Activated effector memory CD4-positive, alpha-beta T cell treated with anti-CD3 and anti-CD28 coated beads, Interleukin-2, amount 50 U/mL, for 16 hours (primary cell): ENCODE measurements around the gene MFAP5.

Experiments
- DNase-seq: peaks from one replicate; pipeline ENCODE4 v3.0.0-alpha.2; 2020

The MFAP5 gene

GRCh38 chr12:8662593-8662992, at the start of gene MFAP5:
MFAP5 (minus strand) TSS chr12:8662826; CDS start chr12:8662104, 722 bp downstream.
- DNase-seq, result no peak

GRCh38 chr12:8709124-8709830, 46.7 kb upstream of the MFAP5 start:
- DNase-seq, result no peak

GRCh38 chr12:8702159-8702558, 39.5 kb upstream of the MFAP5 start:
- no peak for DNase-seq

- no peak for DNase-seq
Measured at GRCh38 chr12:8701046-8701660, 38.5 kb upstream of the MFAP5 start.

DNA sequence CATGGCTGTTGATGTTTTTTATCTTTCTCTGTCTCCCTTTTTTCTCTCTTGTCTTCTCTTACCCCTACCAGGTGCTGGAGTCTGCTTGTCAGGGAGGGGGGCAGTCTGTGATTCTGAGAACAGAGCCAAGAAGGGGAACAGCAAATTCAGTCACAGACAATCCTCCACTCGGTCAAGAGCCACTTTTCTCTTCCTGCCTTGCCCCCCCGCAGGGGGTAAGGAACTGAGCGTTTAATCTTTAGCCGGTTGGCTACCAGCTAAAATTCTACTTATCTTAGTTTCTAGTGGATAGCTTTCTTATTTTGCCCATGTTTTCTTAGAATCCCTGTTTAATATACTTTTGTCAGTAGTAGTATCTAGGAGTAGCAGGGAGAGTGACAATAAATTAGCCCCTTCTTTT, 37.1 kb upstream of the MFAP5 start:
- DNase-seq, result no peak

DNA sequence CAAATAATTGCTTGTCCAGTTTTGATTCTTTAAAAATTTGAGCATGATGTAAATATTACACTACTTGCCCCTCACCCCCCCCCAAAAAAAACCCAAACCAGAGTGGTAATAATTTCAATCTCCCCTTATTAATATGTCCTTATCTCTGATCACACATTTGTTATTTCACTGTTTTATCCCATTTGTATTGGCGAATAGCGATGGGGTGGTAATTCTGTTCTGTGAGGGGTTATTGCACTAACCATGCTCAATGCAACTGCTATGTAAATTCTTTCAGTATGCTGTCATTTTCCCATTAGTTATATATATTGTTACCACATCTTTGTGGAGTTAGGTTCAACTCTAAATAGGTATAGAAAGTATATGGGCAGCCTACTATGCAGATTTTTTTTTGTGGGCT, 36.3 kb upstream of the MFAP5 start:
- DNase-seq, result no peak

- peak; percentile 82 for DNase-seq
Measured at GRCh38 chr12:8698132-8698851, 35.7 kb upstream of the MFAP5 start.

GRCh38 chr12:8697476-8698131, 35.0 kb upstream of the MFAP5 start, which contains the start of gene RIMKLB:
RIMKLB (plus strand) TSS chr12:8697991; CDS start chr12:8713867, 15,876 bp downstream.
- DNase-seq, result peak; percentile 92

DNA sequence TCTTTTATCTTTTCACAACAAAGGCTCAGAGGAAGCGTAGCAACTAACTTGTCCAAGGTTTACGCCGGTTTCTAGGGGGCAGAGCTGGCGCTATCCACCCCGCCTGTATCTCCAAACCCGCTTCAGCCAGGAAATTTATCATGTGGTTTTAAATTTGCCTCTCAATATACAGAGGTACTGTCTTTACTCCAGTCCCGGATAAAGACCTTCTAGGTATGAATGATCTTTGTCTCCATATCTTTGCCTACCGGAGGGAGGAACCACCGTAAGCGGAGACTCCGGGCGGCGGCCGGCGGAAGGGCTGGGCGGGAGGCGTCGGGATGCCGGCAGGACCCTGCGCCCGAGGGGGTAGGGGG, 34.5 kb upstream of the MFAP5 start:
- no peak for DNase-seq

- no peak for DNase-seq
Measured at GRCh38 chr12:8696442-8697090, 33.9 kb upstream of the MFAP5 start.

DNA sequence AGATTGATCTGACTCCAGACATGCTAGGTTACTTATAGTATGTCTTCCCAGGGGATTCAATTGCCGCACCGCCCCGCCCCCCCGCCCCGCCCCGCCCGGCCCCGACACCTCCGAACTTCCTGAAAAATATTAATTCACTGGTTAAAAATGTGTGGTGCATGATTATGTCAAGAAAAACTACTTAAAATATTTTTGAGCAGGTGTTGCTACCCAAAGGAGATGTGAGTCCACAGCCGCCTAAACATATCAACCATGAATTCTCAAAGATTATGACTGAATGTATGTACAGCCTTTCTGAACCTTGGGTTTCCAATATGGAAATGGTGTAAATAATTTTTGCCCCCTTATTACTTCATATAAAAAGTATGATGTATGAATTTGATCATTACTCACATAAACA, 32.5 kb upstream of the MFAP5 start:
- no peak for DNase-seq

GRCh38 chr12:8692573-8692972, 29.9 kb upstream of the MFAP5 start:
- DNase-seq, result no peak

DNA sequence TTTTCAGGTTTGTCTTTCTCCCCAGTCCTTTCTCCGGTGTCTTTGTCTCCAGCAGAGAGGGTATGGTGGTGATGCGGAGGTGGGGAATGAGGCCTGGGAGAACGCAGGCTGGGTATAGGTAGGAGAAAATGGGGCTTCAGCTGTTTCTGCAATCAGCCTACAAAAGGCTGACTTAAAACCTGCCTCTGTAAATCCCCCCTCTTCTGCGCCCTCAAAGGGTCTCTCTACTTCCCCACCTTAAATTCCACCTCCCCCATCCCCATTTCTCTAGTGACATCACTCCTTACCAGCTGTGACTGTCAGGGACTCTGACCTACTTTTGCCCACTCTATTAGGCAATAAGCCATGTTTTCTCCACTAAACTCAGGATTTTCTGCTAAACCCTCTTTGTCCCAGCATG, 27.1 kb upstream of the MFAP5 start:
- no peak for DNase-seq

- no peak for DNase-seq
Measured at GRCh38 chr12:8687846-8688601, 25.4 kb upstream of the MFAP5 start.

- DNase-seq, result no peak
Measured at GRCh38 chr12:8685051-8685450, 22.4 kb upstream of the MFAP5 start.

DNA sequence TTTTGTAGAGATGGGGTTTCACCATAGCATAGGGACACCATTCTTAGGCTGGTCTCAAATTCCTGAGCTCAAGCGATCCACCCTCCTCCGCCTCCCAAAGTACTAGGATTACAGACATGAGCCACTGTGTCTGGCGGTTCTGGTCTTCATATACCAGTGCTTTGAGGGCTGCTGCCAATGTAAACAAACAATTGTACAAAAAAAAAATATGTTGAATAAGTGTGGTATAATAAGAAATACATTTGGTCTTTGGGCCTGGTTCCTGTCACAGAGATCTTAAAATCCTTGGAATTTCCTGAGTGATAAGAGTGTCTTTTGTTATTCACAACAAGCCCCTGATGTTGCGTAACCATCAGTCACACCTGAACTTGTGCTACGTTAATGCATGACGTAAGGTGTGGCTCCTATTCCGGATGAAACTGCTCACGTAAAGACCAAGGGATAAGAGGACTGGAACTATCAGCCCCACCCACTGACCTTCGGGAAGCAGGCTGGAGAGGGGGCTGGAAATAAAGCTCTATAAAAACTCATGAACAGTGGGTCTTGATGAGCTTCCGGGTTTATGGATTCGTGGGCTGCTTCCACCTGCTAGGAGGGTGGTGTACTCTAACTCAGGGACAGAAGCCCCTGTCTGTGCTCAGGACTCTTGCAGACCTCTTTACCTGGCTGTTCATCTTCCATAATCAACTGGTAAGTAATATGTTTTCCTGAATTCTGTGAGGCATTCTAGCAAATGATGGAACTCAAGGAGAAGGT, 18.7 kb upstream of the MFAP5 start:
- DNase-seq, result no peak

- DNase-seq, result no peak
Measured at GRCh38 chr12:8680533-8680932, 17.9 kb upstream of the MFAP5 start.

- no peak for DNase-seq
Measured at GRCh38 chr12:8678661-8679111, 16.1 kb upstream of the MFAP5 start.

- DNase-seq, result no peak
Measured at GRCh38 chr12:8677362-8677761, 14.7 kb upstream of the MFAP5 start.

DNA sequence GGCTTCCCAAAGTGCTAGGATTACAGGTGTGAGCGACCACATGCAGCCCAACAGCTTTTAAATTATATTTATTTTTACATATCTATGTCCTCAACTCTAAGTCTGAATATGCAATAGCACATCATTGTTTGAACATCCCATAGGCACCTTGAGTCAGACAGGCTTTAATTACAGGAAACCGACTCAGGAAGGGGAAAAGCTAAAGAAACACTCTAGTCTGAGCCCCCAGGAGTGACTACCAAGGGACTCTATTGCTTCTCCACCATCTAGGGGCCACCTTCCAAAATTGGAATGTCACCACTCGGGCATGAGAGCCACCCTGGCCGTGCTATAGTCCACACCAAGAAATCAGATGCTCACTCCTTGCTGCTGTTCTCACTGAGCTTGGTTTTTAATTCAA, 14.0 kb upstream of the MFAP5 start:
- no peak for DNase-seq

GRCh38 chr12:8675591-8676036, 13.0 kb upstream of the MFAP5 start:
- DNase-seq, result no peak
